Neural cell (in vitro differentiated cells): ENCODE data around the gene EID2B. TPM values are rescaled to one million over a fixed set of nuclear protein-coding genes. Genes with fewer than 3 reads are reported as not detected.

Experiments used
- H2AFZ ChIP-seq: fragments of 200-600, 300-800 bp; sonication (generic), shearing (Covaris generic); 2 replicates; pipeline ENCODE4 v1.6.0; 2014; ENCODE audit warnings: low read depth, mild to moderate bottlenecking, antibody characterized with exemption, low read length, moderate library complexity
- H3F3A ChIP-seq: fragments of 200-600 bp; shearing (Covaris generic); 2 replicates; pipeline ENCODE4 v1.6.1; 2016; ENCODE audit warnings: mild to moderate bottlenecking, moderate library complexity, mixed read lengths, antibody characterized with exemption, low read length; ENCODE audit not compliant: insufficient read depth, poor library complexity, severe bottlenecking
- H3K27ac ChIP-seq: fragments of 200-600, 300-800 bp; sonication (generic), shearing (Covaris generic); 2 replicates; pipeline ENCODE4 v1.5.1; 2014; ENCODE audit warnings: mild to moderate bottlenecking, low read length, moderate library complexity
- H3K27me3 ChIP-seq: fragments of 300-800, 200-600 bp; sonication (generic), shearing (Covaris generic); 2 replicates; pipeline ENCODE4 v1.6.0; 2014; ENCODE audit warnings: mild to moderate bottlenecking, low read depth, low read length, moderate library complexity; ENCODE audit not compliant: insufficient read depth
- H3K36me3 ChIP-seq: fragments of 300-800, 200-600 bp; sonication (generic), shearing (Covaris generic); 2 replicates; pipeline ENCODE4 v1.5.1; 2014; ENCODE audit warnings: mild to moderate bottlenecking, antibody characterized with exemption, low read length, moderate library complexity; ENCODE audit not compliant: insufficient read depth
- H3K4me2 ChIP-seq: fragments of 300-800, 200-600 bp; sonication (generic), shearing (Covaris generic); 2 replicates; pipeline ENCODE4 v1.6.0; 2014; ENCODE audit warnings: mild to moderate bottlenecking, low read length
- H3K4me3 ChIP-seq: fragments of 300-800, 200-600 bp; sonication (generic), shearing (Covaris generic); 2 replicates; pipeline ENCODE4 v1.5.1; 2014; ENCODE audit warnings: mild to moderate bottlenecking, low read length, moderate library complexity
- H3K79me2 ChIP-seq: fragments of 200-600 bp; shearing (Covaris generic); replicated peaks from 2 replicates; pipeline ENCODE4 v1.6.0; 2014; ENCODE audit warnings: mild to moderate bottlenecking, low read length, moderate library complexity; ENCODE audit not compliant: insufficient read depth
- H3K9ac ChIP-seq: fragments of 300-800, 200-600 bp; sonication (generic), shearing (Covaris generic); 2 replicates; pipeline ENCODE4 v1.6.1; 2016; ENCODE audit warnings: mild to moderate bottlenecking, low read length, mixed read lengths
- H3K9me2 ChIP-seq: fragments of 200-600 bp; shearing (Covaris generic); 2 replicates; pipeline ENCODE4 v1.6.1; 2016; ENCODE audit warnings: mild to moderate bottlenecking, low read length, mixed read lengths; ENCODE audit not compliant: insufficient read depth
- H3K9me3 ChIP-seq: fragments of 200-600, 300-800 bp; sonication (generic), shearing (Covaris generic); 2 replicates; pipeline ENCODE4 v1.6.1; 2016; ENCODE audit warnings: mild to moderate bottlenecking, mixed run types, low read length, moderate library complexity, mixed read lengths
- H4K20me1 ChIP-seq: fragments of 200-600 bp; shearing (Covaris generic); 2 replicates; pipeline ENCODE4 v1.6.1; 2016; ENCODE audit warnings: mild to moderate bottlenecking, mixed run types; ENCODE audit not compliant: insufficient read depth
- CTCF ChIP-seq: fragments of 450-650 bp; IDR thresholded peaks from 2 replicates; pipeline ENCODE4 v1.5.1; 2014; ENCODE audit warnings: antibody characterized with exemption, mild to moderate bottlenecking, moderate library complexity; ENCODE audit not compliant: poor library complexity, severe bottlenecking
- EP300 ChIP-seq: fragments of 450-650 bp; conservative IDR thresholded peaks from 2 replicates; pipeline ENCODE4 v1.6.1; 2014; ENCODE audit warnings: antibody characterized with exemption, mild to moderate bottlenecking, moderate library complexity; ENCODE audit not compliant: poor library complexity, severe bottlenecking
- EZH2 ChIP-seq: fragments of 200-600, 300-800 bp; shearing (Covaris generic), sonication (generic); IDR thresholded peaks from 2 replicates; pipeline ENCODE4 v1.6.1; 2014; ENCODE audit warnings: antibody characterized with exemption, low read length, borderline replicate concordance, mild to moderate bottlenecking; ENCODE audit not compliant: insufficient read depth, poor library complexity, severe bottlenecking
- MXI1 ChIP-seq: fragments of 450-650 bp; conservative IDR thresholded peaks from 2 replicates; pipeline ENCODE4 v1.6.1; 2014; ENCODE audit warnings: antibody characterized with exemption, mild to moderate bottlenecking; ENCODE audit not compliant: poor library complexity, severe bottlenecking
- POLR2AphosphoS5 ChIP-seq: IDR thresholded peaks from 2 replicates; pipeline ENCODE4 v1.6.1; 2012
- RAD21 ChIP-seq: fragments of 450-650 bp; conservative IDR thresholded peaks from 2 replicates; pipeline ENCODE4 v1.6.1; 2014; ENCODE audit warnings: antibody characterized with exemption, mild to moderate bottlenecking, moderate library complexity
- SMC3 ChIP-seq: fragments of 450-650 bp; conservative IDR thresholded peaks from 2 replicates; pipeline ENCODE4 v1.6.1; 2014; ENCODE audit warnings: antibody characterized with exemption, mild to moderate bottlenecking, moderate library complexity; ENCODE audit not compliant: poor library complexity
- TAF1 ChIP-seq: IDR thresholded peaks from 2 replicates; pipeline ENCODE4 v1.6.1; 2012; ENCODE audit warnings: low read depth
- polyA plus RNA-seq: library from polyadenylated mRNA; depleted of rRNA; stranded (reverse); fragments of >200 nt; gene quantifications from 2 replicates; pipeline ENCODE4 v1.2.3, GENCODE V29; 2014
- TF ChIP-seq, protein P1 (sequence below): IDR thresholded peaks from 2 replicates; pipeline ENCODE4 v1.6.1; 2012; ENCODE audit warnings: borderline replicate concordance

Gene EID2B
- polyA plus RNA-seq, 1 donor from 2014 or later: 36.5 TPM

DNA sequence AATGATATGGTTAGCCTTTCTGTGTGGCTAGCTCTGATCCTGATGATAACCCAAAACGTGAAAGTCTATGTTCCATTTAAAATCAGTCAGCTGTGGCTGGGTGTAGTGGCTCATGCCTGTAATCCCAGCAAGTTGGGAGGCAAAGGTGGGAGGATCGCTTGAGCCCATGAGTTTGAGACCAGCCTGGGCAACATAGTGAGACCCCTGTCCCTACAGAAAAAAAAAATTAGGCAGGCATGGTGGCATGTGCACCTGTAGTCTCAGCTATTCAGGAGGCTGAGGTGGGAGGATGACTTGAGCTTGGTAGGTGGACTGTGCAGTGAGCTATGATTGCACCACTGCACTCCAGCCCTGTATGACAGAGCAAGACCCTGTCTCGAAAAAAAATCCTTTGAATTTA lies 1.1 kb upstream of the EID2B start:
- peaks cover 45% of the 10 kb centered on the region for H3K79me2 ChIP-seq

GRCh38 chr19:39533003-39533512 lies 406 bp upstream of the EID2B start:
- Histone ChIP-seq H3K9me3 (no peaks in the 10 kb centered on the region), H3K4me2 (no peak overlapping the region), H3K79me2 (peaks cover 37% of the 10 kb centered on the region), H4K20me1 (no peaks in the 10 kb centered on the region), H3K27ac (peak overlapping the region; percentile 13), H3K9ac (peak overlapping the region; percentile 24), H3F3A (no peaks in the 10 kb centered on the region), H3K36me3 (no peaks in the 10 kb centered on the region), H3K9me2 (no peaks in the 10 kb centered on the region), H2AFZ (no peak overlapping the region), H3K27me3 (no peaks in the 10 kb centered on the region), H3K4me3 (peak overlapping the region; percentile 87)
- TF ChIP-seq SMC3 (no peak), RAD21 (no peak), EZH2 (no peak), CTCF (no peak), POLR2AphosphoS5 (no peak), MXI1 (no peak), EP300 (no peak), TAF1 (no peak)
- TF ChIP-seq, protein P1, sequence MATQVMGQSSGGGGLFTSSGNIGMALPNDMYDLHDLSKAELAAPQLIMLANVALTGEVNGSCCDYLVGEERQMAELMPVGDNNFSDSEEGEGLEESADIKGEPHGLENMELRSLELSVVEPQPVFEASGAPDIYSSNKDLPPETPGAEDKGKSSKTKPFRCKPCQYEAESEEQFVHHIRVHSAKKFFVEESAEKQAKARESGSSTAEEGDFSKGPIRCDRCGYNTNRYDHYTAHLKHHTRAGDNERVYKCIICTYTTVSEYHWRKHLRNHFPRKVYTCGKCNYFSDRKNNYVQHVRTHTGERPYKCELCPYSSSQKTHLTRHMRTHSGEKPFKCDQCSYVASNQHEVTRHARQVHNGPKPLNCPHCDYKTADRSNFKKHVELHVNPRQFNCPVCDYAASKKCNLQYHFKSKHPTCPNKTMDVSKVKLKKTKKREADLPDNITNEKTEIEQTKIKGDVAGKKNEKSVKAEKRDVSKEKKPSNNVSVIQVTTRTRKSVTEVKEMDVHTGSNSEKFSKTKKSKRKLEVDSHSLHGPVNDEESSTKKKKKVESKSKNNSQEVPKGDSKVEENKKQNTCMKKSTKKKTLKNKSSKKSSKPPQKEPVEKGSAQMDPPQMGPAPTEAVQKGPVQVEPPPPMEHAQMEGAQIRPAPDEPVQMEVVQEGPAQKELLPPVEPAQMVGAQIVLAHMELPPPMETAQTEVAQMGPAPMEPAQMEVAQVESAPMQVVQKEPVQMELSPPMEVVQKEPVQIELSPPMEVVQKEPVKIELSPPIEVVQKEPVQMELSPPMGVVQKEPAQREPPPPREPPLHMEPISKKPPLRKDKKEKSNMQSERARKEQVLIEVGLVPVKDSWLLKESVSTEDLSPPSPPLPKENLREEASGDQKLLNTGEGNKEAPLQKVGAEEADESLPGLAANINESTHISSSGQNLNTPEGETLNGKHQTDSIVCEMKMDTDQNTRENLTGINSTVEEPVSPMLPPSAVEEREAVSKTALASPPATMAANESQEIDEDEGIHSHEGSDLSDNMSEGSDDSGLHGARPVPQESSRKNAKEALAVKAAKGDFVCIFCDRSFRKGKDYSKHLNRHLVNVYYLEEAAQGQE: no peak

More for the DNA sequence above, 1.1 kb upstream of the EID2B start:
- H4K20me1 ChIP-seq: no peaks in the 10 kb centered on the region
- no peaks in the 10 kb centered on the region for H3K9me2 ChIP-seq
- no peak overlapping the region for H3K9ac ChIP-seq
- no peaks in the 10 kb centered on the region for H3K9me3 ChIP-seq
- H3K4me3 ChIP-seq: no peak overlapping the region
- no peaks in the 10 kb centered on the region for H3K36me3 ChIP-seq
- TF ChIP-seq, protein P1: no peak
- TF ChIP-seq RAD21 (no peak), EZH2 (no peak), EP300 (no peak)
- H3K27me3 ChIP-seq: no peaks in the 10 kb centered on the region
- H3K27ac ChIP-seq: no peak overlapping the region
- no peak overlapping the region for H2AFZ ChIP-seq
- no peaks in the 10 kb centered on the region for H3F3A ChIP-seq
- no peak overlapping the region for H3K4me2 ChIP-seq
